ENCODE measurements around the gene KIF26B.

The KIF26B gene

GRCh38 chr1:245649666-245650065 lies 494.9 kb downstream of the KIF26B start:
- no peak for FAIRE-seq
- TF ChIP-seq SPI1 (IDR thresholded peaks at IDR 0.05; ENCODE audit: low read depth, low read length) (no peak), POU2F2 (IDR thresholded peaks at IDR 0.05; ENCODE audit: low read depth, low read length) (no peak), POLR2AphosphoS5 (IDR thresholded peaks at IDR 0.05; ENCODE audit: low read depth, low read length) (no peak), TAF1 (IDR thresholded peaks at IDR 0.05; ENCODE audit: low read depth, low read length) (no peak), POLR2A (IDR thresholded peaks at IDR 0.05; ENCODE audit: low read depth, low read length) (no peak), PAX5 (IDR thresholded peaks at IDR 0.05; ENCODE audit: insufficient read depth, low read length, severe bottlenecking) (no peak)
- no peak for DNase-seq (ENCODE audit: insufficient read length, low spot score)

- DNase-seq (ENCODE audit: insufficient read length, low spot score) (no peak), FAIRE-seq (no peak)
- TF ChIP-seq SPI1 (IDR thresholded peaks at IDR 0.05; ENCODE audit: low read depth, low read length) (no peak), POLR2A (IDR thresholded peaks at IDR 0.05; ENCODE audit: low read depth, low read length) (no peak), POLR2AphosphoS5 (IDR thresholded peaks at IDR 0.05; ENCODE audit: low read depth, low read length) (no peak), PAX5 (IDR thresholded peaks at IDR 0.05; ENCODE audit: insufficient read depth, low read length, severe bottlenecking) (no peak)
These were observed 495.7 kb downstream of the KIF26B start for GRCh38 chr1:245650441-245650960.

- FAIRE-seq = no peak
- TF ChIP-seq POU2F2 (IDR thresholded peaks at IDR 0.05; ENCODE audit: low read depth, low read length) (no peak), PAX5 (IDR thresholded peaks at IDR 0.05; ENCODE audit: insufficient read depth, low read length, severe bottlenecking) (no peak), TAF1 (IDR thresholded peaks at IDR 0.05; ENCODE audit: low read depth, low read length) (no peak), POLR2A (IDR thresholded peaks at IDR 0.05; ENCODE audit: low read depth, low read length) (no peak), POLR2AphosphoS5 (IDR thresholded peaks at IDR 0.05; ENCODE audit: low read depth, low read length) (no peak), SPI1 (IDR thresholded peaks at IDR 0.05; ENCODE audit: low read depth, low read length) (no peak)
- DNase-seq (ENCODE audit: insufficient read length, low spot score) = no peak
These were observed 496.3 kb downstream of the KIF26B start for GRCh38 chr1:245651093-245651492.

- FAIRE-seq = no peak
- TF ChIP-seq SPI1 (IDR thresholded peaks at IDR 0.05; ENCODE audit: low read depth, low read length) = no peak
- no peak for TF ChIP-seq POLR2A (IDR thresholded peaks at IDR 0.05; ENCODE audit: low read depth, low read length)
- TF ChIP-seq POLR2AphosphoS5 (IDR thresholded peaks at IDR 0.05; ENCODE audit: low read depth, low read length) = no peak
- TF ChIP-seq POU2F2 (IDR thresholded peaks at IDR 0.05; ENCODE audit: low read depth, low read length) = no peak
- no peak for TF ChIP-seq TAF1 (IDR thresholded peaks at IDR 0.05; ENCODE audit: low read depth, low read length)
- DNase-seq (ENCODE audit: insufficient read length, low spot score) = no peak
These were observed 497.3 kb downstream of the KIF26B start for GRCh38 chr1:245652116-245652515.

GRCh38 chr1:245652660-245653427 lies 498.1 kb downstream of the KIF26B start:
- TF ChIP-seq SPI1 (IDR thresholded peaks at IDR 0.05; ENCODE audit: low read depth, low read length) = no peak
- no peak for TF ChIP-seq POLR2A (IDR thresholded peaks at IDR 0.05; ENCODE audit: low read depth, low read length)
- TF ChIP-seq POLR2AphosphoS5 (IDR thresholded peaks at IDR 0.05; ENCODE audit: low read depth, low read length) = no peak
- DNase-seq (ENCODE audit: insufficient read length, low spot score) (no peak), FAIRE-seq (no peak)

GRCh38 chr1:245654460-245655050 lies 499.8 kb downstream of the KIF26B start:
- FAIRE-seq (no peak), DNase-seq (ENCODE audit: insufficient read length, low spot score) (no peak)
- TF ChIP-seq POLR2A (IDR thresholded peaks at IDR 0.05; ENCODE audit: low read depth, low read length) = no peak
- TF ChIP-seq TAF1 (IDR thresholded peaks at IDR 0.05; ENCODE audit: low read depth, low read length) = no peak
- no peak for TF ChIP-seq POU2F2 (IDR thresholded peaks at IDR 0.05; ENCODE audit: low read depth, low read length)

- TF ChIP-seq PAX5 (IDR thresholded peaks at IDR 0.05; ENCODE audit: insufficient read depth, low read length, severe bottlenecking) (no peak), TAF1 (IDR thresholded peaks at IDR 0.05; ENCODE audit: low read depth, low read length) (no peak), SPI1 (IDR thresholded peaks at IDR 0.05; ENCODE audit: low read depth, low read length) (no peak), POLR2AphosphoS5 (IDR thresholded peaks at IDR 0.05; ENCODE audit: low read depth, low read length) (no peak), POU2F2 (IDR thresholded peaks at IDR 0.05; ENCODE audit: low read depth, low read length) (no peak), POLR2A (IDR thresholded peaks at IDR 0.05; ENCODE audit: low read depth, low read length) (no peak)
- FAIRE-seq = no peak
- DNase-seq (ENCODE audit: insufficient read length, low spot score) = no peak
These were observed 501.5 kb downstream of the KIF26B start for GRCh38 chr1:245656189-245656717.

- FAIRE-seq = no peak
- TF ChIP-seq PAX5 (IDR thresholded peaks at IDR 0.05; ENCODE audit: insufficient read depth, low read length, severe bottlenecking) (no peak), TAF1 (IDR thresholded peaks at IDR 0.05; ENCODE audit: low read depth, low read length) (no peak), POU2F2 (IDR thresholded peaks at IDR 0.05; ENCODE audit: low read depth, low read length) (no peak), SPI1 (IDR thresholded peaks at IDR 0.05; ENCODE audit: low read depth, low read length) (no peak), POLR2AphosphoS5 (IDR thresholded peaks at IDR 0.05; ENCODE audit: low read depth, low read length) (no peak), POLR2A (IDR thresholded peaks at IDR 0.05; ENCODE audit: low read depth, low read length) (no peak)
- no peak for DNase-seq (ENCODE audit: insufficient read length, low spot score)
These were observed 502.6 kb downstream of the KIF26B start for GRCh38 chr1:245657371-245657770.

GRCh38 chr1:245663373-245663772 lies 508.6 kb downstream of the KIF26B start:
- FAIRE-seq (peak; percentile 33), DNase-seq (ENCODE audit: insufficient read length, low spot score) (no peak)

More at GRCh38 chr1:245663373-245663772, 508.6 kb downstream of the KIF26B start:
- no peak for TF ChIP-seq POU2F2 (IDR thresholded peaks at IDR 0.05; ENCODE audit: low read depth, low read length)
- TF ChIP-seq TAF1 (IDR thresholded peaks at IDR 0.05; ENCODE audit: low read depth, low read length) = no peak
- no peak for TF ChIP-seq SPI1 (IDR thresholded peaks at IDR 0.05; ENCODE audit: low read depth, low read length)
- TF ChIP-seq PAX5 (IDR thresholded peaks at IDR 0.05; ENCODE audit: insufficient read depth, low read length, severe bottlenecking) = no peak
- no peak for TF ChIP-seq POLR2A (IDR thresholded peaks at IDR 0.05; ENCODE audit: low read depth, low read length)
- TF ChIP-seq POLR2AphosphoS5 (IDR thresholded peaks at IDR 0.05; ENCODE audit: low read depth, low read length) = no peak
